Measurements from ENCODE around the gene EYS.

Gene EYS

DNA sequence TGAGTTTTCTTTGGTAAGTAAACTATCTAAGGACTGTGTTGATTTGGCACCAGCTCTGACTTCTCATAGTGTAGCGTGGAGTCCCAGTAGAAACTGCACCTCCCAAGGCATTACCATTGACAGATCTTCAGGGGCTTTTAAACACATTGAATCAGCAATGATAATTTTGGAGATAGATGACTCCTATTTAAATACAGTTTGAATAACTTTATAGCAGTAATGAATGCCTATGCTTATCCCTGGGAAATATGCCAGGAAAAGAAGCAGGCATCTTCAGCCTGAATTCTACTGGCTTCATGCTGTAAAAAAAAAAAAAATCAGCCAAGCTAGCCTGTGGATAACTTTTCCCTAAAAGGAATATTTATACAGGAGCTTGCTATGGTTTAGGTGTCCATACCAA, 895.9 kb downstream of the EYS start:
- DNase-seq, result no peak

DNA sequence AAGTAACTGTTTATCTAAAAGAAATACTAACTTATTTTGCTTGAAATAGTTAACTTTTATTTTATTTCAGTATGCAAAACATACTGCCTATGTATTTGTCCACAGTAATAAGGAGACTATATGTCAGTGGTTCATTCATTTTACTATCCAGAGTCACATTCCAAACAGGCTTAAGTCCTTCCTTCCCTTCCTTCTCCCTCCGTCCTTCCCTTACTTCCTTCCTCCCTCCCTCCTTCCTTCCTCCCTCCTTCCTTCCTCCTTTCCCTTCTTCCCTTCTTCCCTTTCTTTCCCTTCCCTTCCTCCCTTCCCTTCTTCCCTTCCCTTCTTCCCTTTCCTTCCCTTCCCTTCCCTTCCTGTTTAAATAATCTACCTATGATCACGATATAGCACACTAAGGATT, 899.2 kb downstream of the EYS start:
- DNase-seq, result no peak

DNA sequence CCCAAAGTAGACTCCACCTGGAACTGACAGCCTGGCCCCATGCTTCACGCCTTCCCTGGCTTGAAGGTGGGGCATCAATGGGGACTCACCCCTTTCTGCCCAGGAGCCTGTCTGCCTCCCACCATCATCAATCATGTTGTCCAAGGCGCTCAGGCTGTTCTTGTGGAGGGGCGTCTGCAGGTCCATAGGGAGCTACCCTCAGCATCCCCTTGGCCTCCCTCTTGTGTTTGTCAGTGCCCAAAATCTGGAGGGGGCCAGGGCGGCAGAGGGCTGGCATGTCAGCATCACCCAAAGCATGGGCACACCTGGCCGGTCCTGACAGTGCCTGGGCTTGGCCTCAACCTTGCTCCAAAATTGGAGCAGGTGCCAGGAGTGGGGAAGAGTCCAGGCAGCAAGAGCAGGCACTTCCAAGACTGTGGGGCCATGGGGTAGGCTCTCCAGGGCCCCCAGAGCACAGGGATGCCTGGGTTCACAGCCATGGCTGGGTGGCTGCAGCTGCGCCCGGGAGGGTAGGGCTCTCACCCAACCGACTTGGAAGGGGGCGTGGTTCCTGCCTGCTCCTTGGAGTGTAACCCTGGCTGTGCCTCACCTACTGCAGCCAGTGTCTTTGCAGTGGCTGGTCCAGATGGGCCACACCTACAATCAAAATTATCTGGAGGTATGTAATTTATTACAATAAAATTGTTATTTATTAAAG, 903.4 kb downstream of the EYS start:
- no peak for DNase-seq

- no peak for DNase-seq
Measured at GRCh38 chr6:64792534-64792933, 914.5 kb downstream of the EYS start.

GRCh38 chr6:64789476-64789875, 917.5 kb downstream of the EYS start:
- no peak for DNase-seq

DNA sequence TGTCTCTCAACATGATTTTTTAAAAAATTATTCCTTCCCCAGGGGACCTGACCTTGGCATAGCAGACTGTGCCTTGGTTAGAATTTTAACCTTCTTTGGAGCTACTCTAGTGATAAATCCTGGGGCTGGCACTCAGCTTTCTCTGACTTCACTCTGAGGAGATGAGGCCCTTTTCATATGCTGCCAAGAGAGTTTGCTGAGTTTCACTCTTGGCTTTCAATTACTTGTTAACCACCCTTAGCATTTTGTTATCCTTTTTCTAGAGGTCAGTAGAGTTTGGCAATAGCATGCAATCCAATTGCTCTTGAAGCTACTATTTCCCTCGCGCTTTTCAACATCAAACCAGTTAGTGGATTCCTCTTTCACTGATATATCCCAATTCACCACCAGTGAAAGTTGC, 920.3 kb downstream of the EYS start:
- no peak for DNase-seq

- DNase-seq, result no peak
Measured at GRCh38 chr6:64782877-64783276, 924.1 kb downstream of the EYS start.

- no peak for DNase-seq
Measured at GRCh38 chr6:64777941-64778785, 928.9 kb downstream of the EYS start.

- no peak for DNase-seq
Measured at GRCh38 chr6:64776359-64776758, 930.7 kb downstream of the EYS start.

DNA sequence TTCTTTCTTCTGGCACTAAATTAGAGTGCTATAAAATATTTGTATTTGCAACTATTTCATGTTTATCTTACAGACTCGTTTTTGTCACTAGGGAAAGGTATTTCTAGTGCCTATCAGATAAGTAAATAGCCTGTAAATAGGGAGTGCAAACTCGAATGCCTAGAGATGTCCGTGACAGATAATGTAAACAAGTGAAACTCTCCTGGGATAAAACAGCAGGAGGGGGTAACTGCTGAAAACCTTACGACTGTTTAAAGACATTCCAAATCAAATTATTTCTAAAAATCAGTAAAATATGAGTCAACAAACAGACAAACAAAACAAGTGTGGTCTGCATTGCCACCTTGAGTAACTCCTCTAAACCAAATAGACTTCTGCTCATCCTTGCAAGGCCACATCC, 932.1 kb downstream of the EYS start:
- DNase-seq, result no peak

DNA sequence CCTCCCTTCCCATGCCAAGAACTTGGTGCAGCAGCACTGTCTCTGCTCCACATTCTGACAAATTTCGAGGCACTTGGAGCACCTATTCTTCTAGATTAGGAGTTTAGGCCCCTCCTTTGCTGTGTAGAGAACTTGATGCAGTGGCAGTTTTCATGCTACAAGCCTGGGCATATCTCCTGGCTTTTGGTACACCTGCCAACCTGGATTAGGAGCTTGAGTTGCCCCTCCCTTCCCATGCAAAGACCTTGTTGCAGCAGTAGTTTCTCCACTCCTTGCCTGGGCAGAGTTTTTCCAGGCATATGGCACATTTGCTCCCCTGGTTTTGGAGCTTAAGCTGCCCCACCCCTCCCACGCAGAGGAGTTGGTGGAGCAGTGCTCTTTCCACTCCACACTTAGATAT, 956.1 kb downstream of the EYS start:
- DNase-seq, result no peak

DNA sequence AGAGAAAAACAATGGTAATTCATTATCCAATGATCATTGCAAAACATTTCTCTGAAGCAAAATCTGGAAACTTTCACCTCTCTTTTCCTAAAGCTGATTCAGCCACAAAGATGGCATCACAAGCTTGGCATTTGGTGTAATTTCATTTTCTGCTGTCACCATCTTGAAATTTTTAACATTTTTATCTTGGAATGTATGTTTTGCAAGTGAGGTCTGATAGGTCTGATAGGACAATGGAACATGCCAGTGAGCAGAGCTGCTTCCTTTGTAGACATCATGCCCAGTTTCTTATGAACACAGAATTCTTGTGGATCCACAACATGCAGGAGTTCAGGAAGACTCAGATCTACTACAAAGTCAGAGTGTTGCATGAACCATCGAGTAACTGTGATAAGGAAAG, 969.6 kb downstream of the EYS start:
- DNase-seq, result no peak

DNA sequence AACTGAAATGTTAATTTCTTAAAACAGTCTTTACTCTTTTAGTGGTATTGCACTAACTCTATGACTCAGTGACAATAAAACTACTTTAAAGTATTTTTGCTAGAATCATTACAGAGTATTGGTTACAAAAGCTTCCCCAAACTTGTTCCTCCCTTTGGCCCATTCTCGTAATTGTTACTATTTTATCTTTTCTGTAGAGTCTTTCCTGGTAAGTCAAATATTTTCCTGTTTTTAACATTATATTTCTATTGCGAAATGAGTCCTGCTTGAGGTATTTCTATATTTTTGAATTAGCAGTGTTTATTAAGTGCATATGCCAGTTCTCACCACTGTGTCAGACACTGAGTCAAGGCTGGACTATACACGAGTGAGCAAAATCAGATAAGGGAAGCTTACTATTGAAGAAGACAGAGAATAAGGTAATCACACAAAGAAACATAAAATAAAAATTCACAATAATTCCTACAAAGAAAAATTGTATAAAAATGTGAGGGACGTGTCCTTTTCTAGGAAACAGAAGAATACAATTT, 970.5 kb downstream of the EYS start:
- DNase-seq, result no peak

- no peak for DNase-seq
Measured at GRCh38 chr6:64733433-64733832, 973.6 kb downstream of the EYS start.

- no peak for DNase-seq
Measured at GRCh38 chr6:64732888-64733287, 974.1 kb downstream of the EYS start.

GRCh38 chr6:64729522-64729921, 977.5 kb downstream of the EYS start:
- no peak for DNase-seq

DNA sequence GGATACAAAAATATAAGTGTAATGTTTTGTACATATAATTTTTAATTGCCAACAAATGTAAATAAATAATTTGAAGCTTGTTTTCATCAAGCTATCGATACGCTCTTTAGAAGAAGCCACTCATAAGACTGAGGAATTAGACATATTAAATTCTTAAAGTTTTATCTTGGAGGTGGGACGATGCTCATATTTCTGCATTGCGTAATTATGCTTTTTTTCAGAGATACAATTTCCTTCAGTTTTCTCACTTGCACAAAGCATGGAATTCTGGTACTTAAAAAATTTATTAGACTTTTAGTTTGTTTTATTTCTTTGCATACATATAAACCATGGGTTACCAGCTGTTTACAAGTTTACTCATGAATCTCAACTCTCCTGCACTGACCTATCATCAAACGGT, 980.0 kb downstream of the EYS start:
- no peak for DNase-seq

- no peak for DNase-seq
Measured at GRCh38 chr6:64724091-64724490, 982.9 kb downstream of the EYS start.

GRCh38 chr6:64723327-64724058, 983.5 kb downstream of the EYS start:
- no peak for DNase-seq

GRCh38 chr6:64721865-64722264, 985.2 kb downstream of the EYS start:
- DNase-seq, result no peak

DNA sequence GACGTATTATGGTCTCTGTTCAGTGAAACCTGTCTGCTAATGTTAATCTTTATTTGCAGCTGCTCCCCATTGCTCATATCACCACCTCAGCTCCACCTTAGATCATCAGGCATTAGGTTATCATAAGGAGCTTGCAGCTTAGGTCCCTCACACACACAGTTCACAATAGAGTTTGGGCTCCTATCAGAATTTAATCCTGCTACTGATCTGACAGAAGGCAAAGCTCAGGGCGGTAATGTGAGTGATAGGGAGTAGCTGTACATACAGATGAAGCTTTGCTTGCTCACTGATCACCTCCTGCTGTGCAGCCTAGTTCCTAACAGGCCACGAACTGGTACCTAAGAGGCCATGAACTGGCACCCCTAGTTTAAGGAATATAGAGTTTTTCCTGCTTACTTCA, 989.7 kb downstream of the EYS start:
- no peak for DNase-seq

DNA sequence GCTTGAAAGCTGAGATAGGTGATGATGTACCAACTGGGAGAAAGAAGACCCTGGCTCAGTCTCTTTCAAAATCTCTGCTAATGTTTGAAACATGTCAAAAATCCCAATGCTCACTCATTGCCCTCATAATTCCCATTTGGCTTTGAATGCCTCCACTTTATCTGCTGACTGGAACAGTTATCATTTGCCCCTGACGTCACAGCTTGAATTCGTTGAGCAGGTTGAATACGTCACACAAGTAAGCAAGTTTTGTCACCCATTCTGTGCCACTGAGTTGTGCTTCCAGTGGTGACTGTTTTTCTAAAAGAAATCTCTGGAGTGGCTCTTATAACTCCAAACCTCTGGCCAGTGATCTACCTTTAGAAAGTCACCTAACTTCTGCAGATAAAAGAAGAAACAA, 991.4 kb downstream of the EYS start:
- DNase-seq, result no peak

DNA sequence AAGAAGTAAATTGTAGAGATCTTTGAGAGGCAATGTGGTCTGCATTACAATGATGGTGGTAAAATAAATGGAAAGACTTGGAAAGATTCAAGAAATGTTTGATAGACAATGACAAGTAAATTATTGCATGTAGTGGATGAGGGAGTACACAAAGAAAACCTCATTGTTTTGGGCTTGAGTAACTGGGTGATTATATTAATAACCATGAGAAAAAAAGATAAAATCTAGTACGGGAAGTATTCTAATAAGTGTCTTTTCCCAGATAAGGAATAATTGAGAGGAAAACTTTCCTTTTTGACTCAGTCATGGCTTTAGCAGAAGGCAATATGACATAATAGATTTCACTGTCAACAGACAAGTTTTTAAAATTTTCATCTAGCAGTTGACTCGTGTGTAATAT, 993.0 kb downstream of the EYS start:
- no peak for DNase-seq

Data from fibroblast of skin of scalp (primary cell).